Breast epithelium (tissue), 4 donors: ENCODE data around the gene MYO18B. TPM values are rescaled to one million over a fixed set of nuclear protein-coding genes. Genes with fewer than 3 reads are reported as not detected.

Experiments
- DNase-seq, 2 donors: peaks; one replicate each; pipeline ENCODE4 v3.0.0-alpha.2; 2019; ENCODE audit warnings: low spot score in 2 of 2
- H3K27ac ChIP-seq, 2 donors: fragments of 200-600 bp; sonication (generic) in 1 of 2; one replicate each; pipeline ENCODE4 v1.5.1; 2016 to 2019; ENCODE audit warnings: mild to moderate bottlenecking in 1 of 2
- H3K27me3 ChIP-seq, 2 donors: fragments of 200-600 bp; sonication (generic) in 1 of 2; one replicate each; pipeline versions ENCODE4 v1.5.1 to v1.6.0; 2017 to 2019; ENCODE audit warnings: control low read depth in 1 of 2, mild to moderate bottlenecking in 1 of 2
- H3K36me3 ChIP-seq: fragments of 200-600 bp; one replicate; pipeline ENCODE4 v1.5.1; 2019
- H3K4me1 ChIP-seq, 2 donors: fragments of 200-600 bp; sonication (generic); one replicate each; pipeline ENCODE4 v1.5.1; 2016 to 2019; ENCODE audit warnings: control low read depth in 1 of 2
- H3K4me3 ChIP-seq, 3 donors: fragments of 200-600 bp; sonication (generic); 1 replicate in 2 of 3; 2 replicates in 1 of 3; pipeline ENCODE4 v1.5.1; 2016 to 2019; ENCODE audit warnings: mild to moderate bottlenecking in 3 of 3, moderate library complexity in 2 of 3
- H3K9me3 ChIP-seq, 2 donors: fragments of 200-600 bp; sonication (generic) in 1 of 2; one replicate each; pipeline ENCODE4 v1.5.1; 2016 to 2019; ENCODE audit warnings: control low read depth in 1 of 2
- CTCF ChIP-seq, 3 donors: fragments of 450-650 bp; IDR thresholded peaks; one replicate each; pipeline ENCODE4 v1.5.1; 2016 to 2017; ENCODE audit warnings: antibody characterized with exemption in 3 of 3, mild to moderate bottlenecking in 3 of 3, moderate library complexity in 3 of 3
- POLR2A ChIP-seq: fragments of 450-650 bp; IDR thresholded peaks from one replicate; pipeline ENCODE4 v1.6.1; 2016; ENCODE audit warnings: antibody characterized with exemption, mild to moderate bottlenecking, moderate library complexity
- POLR2AphosphoS5 ChIP-seq, 3 donors: sonication (generic); formaldehyde crosslinking; IDR thresholded peaks; one replicate each; pipeline ENCODE4 v1.6.1; 2017; ENCODE audit warnings: antibody characterized with exemption in 3 of 3
- intact Hi-C: fragments of 100-400 bp; cut with DNase I; formaldehyde crosslinking; loops from one replicate; pipeline ENCODE4 v1.15.1; 2023; ENCODE audit warnings: low total_unique reads
- total RNA-seq, 3 donors: library from RNA; depleted of rRNA; stranded (reverse); fragments of >200 nt; gene quantifications; one replicate each; pipeline ENCODE4 v1.1.0, GENCODE V29; 2016

The MYO18B gene
- total RNA-seq, 3 donors from 2014 or later: under 0.01 to 0.16 (median 0.15) TPM

GRCh38 chr22:25824828-25825423 lies 82.9 kb downstream of the MYO18B start:
- TF ChIP-seq POLR2AphosphoS5 (IDR thresholded peaks at IDR 0.05): no peak
- no peak for TF ChIP-seq POLR2A
- no peak for TF ChIP-seq CTCF (IDR thresholded peaks at IDR 0.05)
- no peak for DNase-seq
- Histone ChIP-seq H3K27me3 (no peaks in the 10 kb centered on the region), H3K27ac (no peak overlapping the region), H3K36me3 (no peaks in the 10 kb centered on the region), H3K9me3 (no peaks in the 10 kb centered on the region), H3K4me3 (no peak overlapping the region), H3K4me1 (no peaks in the 10 kb centered on the region)
- intact Hi-C loops: no loop called here

- H3K4me3 ChIP-seq: no peak overlapping the region
- no peak for TF ChIP-seq CTCF (IDR thresholded peaks at IDR 0.05)
- TF ChIP-seq POLR2AphosphoS5 (IDR thresholded peaks at IDR 0.05): no peak
- TF ChIP-seq POLR2A: no peak
- no peaks in the 10 kb centered on the region for H3K27me3 ChIP-seq
- DNase-seq: no peak
- H3K27ac ChIP-seq: no peak overlapping the region
- no peaks in the 10 kb centered on the region for H3K4me1 ChIP-seq
- no peaks in the 10 kb centered on the region for H3K36me3 ChIP-seq
- no peaks in the 10 kb centered on the region for H3K9me3 ChIP-seq
- intact Hi-C loops: no loop called here
These were observed 85.4 kb downstream of the MYO18B start for GRCh38 chr22:25827415-25827814.

- no peaks in the 10 kb centered on the region for H3K36me3 ChIP-seq
- TF ChIP-seq POLR2A: no peak
- TF ChIP-seq CTCF (IDR thresholded peaks at IDR 0.05): no peak
- no peak for TF ChIP-seq POLR2AphosphoS5 (IDR thresholded peaks at IDR 0.05)
These were observed 86.4 kb downstream of the MYO18B start for GRCh38 chr22:25828422-25828821.

GRCh38 chr22:25829237-25829636 lies 87.2 kb downstream of the MYO18B start:
- no peak overlapping the region for H3K27ac ChIP-seq
- intact Hi-C loops: no loop called here
- H3K27me3 ChIP-seq: no peaks in the 10 kb centered on the region
- no peaks in the 10 kb centered on the region for H3K9me3 ChIP-seq
- no peaks in the 10 kb centered on the region for H3K36me3 ChIP-seq
- no peak for TF ChIP-seq POLR2AphosphoS5 (IDR thresholded peaks at IDR 0.05)
- DNase-seq: peak in 1 of 2 donors; percentile 35
- no peak overlapping the region for H3K4me3 ChIP-seq
- no peaks in the 10 kb centered on the region for H3K4me1 ChIP-seq

More at GRCh38 chr22:25828422-25828821, 86.4 kb downstream of the MYO18B start:
- Histone ChIP-seq H3K9me3 (no peaks in the 10 kb centered on the region), H3K27me3 (no peaks in the 10 kb centered on the region), H3K27ac (no peak overlapping the region), H3K4me1 (no peaks in the 10 kb centered on the region), H3K4me3 (no peak overlapping the region)
- no peak for DNase-seq
- intact Hi-C loops: no loop called here

- H3K27ac ChIP-seq: no peak overlapping the region
- H3K4me3 ChIP-seq: no peak overlapping the region
- H3K27me3 ChIP-seq: no peaks in the 10 kb centered on the region
- H3K4me1 ChIP-seq: no peaks in the 10 kb centered on the region
- no peaks in the 10 kb centered on the region for H3K36me3 ChIP-seq
- no peak for TF ChIP-seq CTCF (IDR thresholded peaks at IDR 0.05)
- TF ChIP-seq POLR2A: no peak
- TF ChIP-seq POLR2AphosphoS5 (IDR thresholded peaks at IDR 0.05): no peak
- DNase-seq: no peak
- intact Hi-C loops: no loop called here
- H3K9me3 ChIP-seq: no peaks in the 10 kb centered on the region
These were observed 88.1 kb downstream of the MYO18B start for GRCh38 chr22:25829808-25830777.
